HG02642 (cell line): Measurements from ENCODE around the gene DEFB116.
"Not testable (repeated sequence)": the region's sequence is repeated elsewhere in the genome, so short reads cannot be mapped to it uniquely, and the experiment has no call there.

Experiments
- ATAC-seq: cut with Tn5 transposase; IDR thresholded peaks from one replicate; pipeline ENCODE4 v1.9.1; 2021; ENCODE audit warnings: mild to moderate bottlenecking; ENCODE audit not compliant: unreplicated experiment, poor library complexity

Gene DEFB116, protein sequence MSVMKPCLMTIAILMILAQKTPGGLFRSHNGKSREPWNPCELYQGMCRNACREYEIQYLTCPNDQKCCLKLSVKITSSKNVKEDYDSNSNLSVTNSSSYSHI

DNA sequence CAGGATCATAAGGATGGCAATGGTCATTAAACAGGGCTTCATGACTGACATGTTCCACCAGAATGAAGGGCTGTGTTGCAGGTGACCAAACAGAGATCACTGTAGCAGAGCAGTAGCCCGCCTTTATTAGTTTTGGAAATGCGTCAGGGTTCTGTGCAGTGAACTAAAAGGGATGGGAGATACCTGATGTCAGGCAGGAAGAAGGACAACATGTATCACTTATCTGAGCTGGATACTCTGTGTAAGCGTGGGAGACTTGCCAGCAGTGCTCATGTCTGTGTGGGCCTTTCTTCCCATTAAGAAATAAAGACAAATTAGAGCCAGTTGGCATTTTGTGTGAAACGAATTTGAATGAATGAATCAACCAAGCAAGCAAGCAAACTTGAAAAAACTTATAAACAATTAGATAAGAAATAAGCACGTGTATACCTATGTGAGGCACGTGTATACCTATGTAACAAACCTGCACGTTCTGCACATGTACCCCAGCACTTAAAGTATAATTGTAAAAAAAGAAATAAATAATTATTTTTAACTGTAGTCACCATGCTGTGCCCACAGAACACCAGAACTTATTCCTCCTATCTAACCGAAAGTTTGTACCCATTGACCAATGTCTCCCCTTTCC is at the start of gene DEFB116:
Gene DEFB116, minus strand, starts transcription at position 51 of the 628 bp plus-strand sequence. Its CDS starts 0 bp downstream, at position 51.
- ATAC-seq = no peak

GRCh38 chr20:31355981-31356380 is 47.6 kb upstream of the DEFB116 start:
- ATAC-seq = no peak

- no peak for ATAC-seq
Observed at GRCh38 chr20:31341470-31341869, 33.1 kb upstream of the DEFB116 start.

DNA sequence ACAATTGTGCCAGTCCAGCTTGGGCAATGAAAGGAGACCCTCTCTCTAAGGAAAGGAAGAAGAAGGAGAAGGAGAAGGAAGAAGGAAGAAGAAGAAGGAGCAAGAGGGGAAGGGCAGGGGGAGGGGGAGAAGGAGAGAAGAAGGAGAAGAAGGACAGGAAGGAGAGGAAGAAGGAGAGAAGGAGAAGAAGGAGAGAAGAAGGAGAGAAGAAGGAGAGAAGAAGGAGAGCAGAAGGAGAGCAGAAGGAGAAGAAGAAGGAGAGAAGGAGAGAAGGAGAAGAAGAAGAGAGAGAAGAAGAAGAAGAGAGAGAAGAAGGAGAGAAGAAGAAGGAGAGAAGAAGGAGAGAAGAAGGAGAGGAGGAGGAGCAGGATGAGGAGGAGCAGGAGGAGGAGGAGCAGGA is 22.5 kb upstream of the DEFB116 start:
- no peak for ATAC-seq

GRCh38 chr20:31322504-31322903 is 14.1 kb upstream of the DEFB116 start:
- ATAC-seq = no peak

DNA sequence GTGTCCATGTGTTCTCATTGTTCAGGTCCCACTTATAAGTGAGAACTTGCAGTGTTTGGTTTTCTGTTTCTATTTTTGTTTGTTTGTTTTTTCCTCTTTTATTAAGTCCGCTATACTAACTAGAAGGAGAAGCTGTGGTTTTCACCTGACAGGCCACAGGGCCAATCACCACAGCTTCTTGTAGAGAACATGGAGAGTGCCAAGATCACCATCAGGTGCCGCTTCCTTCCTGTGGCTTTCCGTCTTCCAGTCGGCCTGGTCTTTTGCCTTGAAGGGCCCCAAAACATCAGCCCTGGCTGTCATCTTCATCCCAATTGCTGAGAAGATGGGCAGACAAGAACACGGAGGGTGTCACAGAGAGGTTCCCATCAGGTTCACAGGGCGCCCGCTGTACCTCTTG is 23.4 kb downstream of the DEFB116 start:
- ATAC-seq = not testable (repeated sequence)

- ATAC-seq = no peak
Observed at GRCh38 chr20:31278178-31278577, 30.2 kb downstream of the DEFB116 start.

- no peak for ATAC-seq
Observed at GRCh38 chr20:31274441-31274840, 33.9 kb downstream of the DEFB116 start.

GRCh38 chr20:31260326-31260932 is 48.0 kb downstream of the DEFB116 start:
- no peak for ATAC-seq

GRCh38 chr20:31257364-31257763 is 51.0 kb downstream of the DEFB116 start, which contains the start of gene DEFB115:
Gene DEFB115, plus strand, starts transcription at chr20:31257664. Its CDS starts 0 bp downstream, at chr20:31257664.
- ATAC-seq = no peak

- ATAC-seq = no peak
Observed at GRCh38 chr20:31256959-31257358, 51.4 kb downstream of the DEFB116 start.
